NCI-H187 treated with DMSO at 0.1 percent for 48 hours (cell line): ENCODE results near the gene CAPN10.

Experiments
- DNase-seq: peaks from one replicate; lab custom pipeline; 2025; lab: John Stamatoyannopoulos, UW

The CAPN10 gene

GRCh38 chr2:240563951-240564560 lies 22.5 kb upstream of the CAPN10 start:
- no peak for DNase-seq

DNA sequence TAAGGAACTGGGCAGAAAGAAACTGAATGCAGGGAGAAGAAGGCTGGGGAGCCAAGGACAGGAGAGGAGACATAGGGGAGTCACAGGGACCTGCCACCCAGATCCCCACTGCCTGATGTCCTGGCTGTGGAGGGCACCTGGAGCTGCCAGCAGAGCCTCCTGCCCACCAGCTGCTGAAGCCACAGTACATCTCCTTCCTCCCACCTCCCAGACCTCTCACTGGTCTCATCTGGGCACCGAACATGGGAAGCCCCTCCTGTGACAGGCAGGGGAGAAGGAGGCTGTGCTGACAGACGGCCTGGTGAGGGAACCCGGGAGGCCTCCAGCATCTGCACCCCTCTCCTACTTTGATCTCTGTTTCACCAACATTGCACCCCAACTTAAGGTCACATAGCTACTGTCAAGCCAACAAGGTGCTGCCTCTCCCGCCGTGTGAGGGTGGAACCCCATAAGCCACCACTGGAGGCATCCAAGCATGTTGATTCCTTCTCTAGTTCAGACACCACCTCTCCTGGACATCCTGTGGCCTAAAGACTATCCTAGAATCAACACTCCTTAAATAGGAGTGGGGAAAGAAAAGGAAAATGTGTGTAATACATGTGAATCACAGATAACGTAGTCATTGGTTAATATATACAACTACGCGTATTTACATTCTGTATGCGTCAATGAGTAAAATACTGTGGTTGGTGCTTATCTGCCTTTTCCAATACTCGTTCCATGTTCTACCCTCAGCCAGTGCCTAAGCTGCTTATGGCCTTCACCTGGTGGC lies 21.8 kb upstream of the CAPN10 start:
- no peak for DNase-seq

DNA sequence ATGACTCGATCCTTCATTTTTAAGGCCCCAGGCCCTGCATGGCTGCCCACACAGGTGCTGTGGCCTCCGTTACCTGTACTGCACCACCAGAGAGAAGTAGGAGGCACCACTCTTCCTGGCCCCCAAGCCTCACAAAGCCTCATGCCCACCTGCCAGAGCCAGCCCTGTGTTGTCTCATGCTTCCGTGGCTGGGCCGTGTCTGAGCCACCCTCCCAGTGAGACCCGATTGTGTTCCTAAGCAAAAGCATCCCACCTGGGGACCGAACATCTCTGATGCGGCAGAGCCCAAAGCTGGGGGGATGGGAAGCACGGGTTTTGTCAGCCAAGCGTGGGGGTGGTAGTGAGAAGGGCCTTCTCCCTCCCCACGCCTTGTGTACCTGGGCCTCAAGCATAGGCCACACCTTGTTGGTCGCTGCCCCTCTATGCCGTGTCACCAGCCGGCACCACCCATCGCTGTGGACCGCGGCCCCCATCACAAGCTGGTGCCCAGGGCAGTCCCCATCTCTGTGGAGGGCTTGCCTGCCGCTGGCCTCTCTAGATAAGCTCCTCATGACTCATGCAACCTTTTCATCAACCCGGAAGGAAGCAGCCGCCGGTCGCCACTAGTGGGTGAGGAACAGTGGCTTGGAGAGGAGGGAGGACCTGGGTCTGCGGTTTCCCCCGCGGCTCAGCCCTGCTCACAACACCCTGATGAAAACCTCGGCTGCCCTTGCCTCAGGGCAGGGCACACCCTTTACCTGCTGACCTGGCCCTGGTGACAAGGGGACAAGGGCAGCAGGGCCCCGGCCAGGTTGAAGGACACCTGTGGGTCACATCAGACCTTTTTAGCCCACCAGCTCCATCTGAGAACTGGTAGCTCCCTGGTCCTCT lies 21.0 kb upstream of the CAPN10 start:
- no peak for DNase-seq

GRCh38 chr2:240566203-240567136 lies 20.1 kb upstream of the CAPN10 start:
- DNase-seq: no peak

DNA sequence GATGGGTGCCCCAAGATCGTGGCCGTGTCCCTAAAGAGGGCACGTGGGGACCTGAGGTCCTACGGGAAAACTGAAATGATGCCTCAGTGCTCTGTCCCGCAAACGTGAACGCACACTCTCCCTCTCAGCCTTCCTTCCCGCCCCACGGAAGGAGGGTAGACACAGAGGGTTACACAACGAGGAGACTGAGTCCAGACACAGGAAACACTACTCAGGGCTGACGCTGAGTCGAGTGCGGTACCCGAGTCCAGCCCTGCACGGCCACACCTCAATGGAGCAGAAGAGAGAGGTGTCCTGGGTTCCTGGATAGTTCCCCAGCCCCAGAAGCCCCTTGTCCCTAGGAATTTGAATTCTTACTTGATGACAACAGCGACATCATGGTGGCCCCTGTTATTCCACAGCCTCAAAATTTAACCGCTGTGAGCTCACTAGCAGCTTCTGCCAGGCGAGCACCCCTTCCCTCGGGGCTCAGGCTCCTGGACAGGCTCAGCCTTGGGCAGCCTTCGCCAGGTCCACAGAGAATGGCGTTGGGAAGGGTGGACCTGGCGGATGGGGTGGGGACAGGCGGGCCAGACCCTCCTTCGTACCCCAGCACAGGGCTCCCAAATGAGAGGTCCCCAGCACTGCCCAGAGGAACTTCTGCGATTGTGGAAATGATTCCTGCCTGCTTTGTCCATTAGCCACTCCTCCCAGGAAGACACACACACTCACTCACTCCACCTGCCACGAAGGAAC lies 19.2 kb upstream of the CAPN10 start:
- DNase-seq: no peak

GRCh38 chr2:240567872-240568677 lies 18.5 kb upstream of the CAPN10 start, which contains the start of gene RNPEPL1:
TSS of gene RNPEPL1 (plus strand) at chr2:240568484. CDS start at chr2:240568587, 103 bp downstream.
- DNase-seq: no peak

- no peak for DNase-seq
These were observed 17.6 kb upstream of the CAPN10 start for GRCh38 chr2:240568678-240569522.

- no peak for DNase-seq
These were observed 17.0 kb upstream of the CAPN10 start for GRCh38 chr2:240569523-240569997.

DNA sequence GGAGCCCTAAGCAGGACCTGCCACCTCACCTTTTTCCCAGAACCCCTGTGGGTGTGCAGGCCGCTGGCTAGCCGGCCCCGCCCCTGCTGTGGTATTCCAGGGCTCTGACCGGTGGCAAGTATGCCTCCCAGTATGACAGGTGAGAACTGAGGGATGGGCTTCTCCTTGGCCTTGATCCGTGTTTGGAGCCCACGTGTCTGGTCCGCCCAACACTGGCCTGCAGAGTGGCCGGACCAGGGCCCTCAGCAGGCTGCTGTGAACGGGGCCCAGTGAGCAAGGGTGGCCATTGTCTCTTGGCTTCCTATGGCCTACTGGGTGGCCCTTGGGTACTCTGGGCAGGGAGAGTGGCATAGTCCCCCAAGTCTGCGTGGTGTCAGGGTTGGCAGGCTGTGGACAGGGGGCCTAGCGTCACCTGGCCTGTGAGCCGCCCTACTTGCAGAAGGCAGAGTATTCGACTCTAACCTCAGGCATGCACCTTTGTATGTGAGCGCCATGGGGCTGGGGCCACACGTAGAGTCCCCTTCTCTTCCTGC lies 16.5 kb upstream of the CAPN10 start:
- no peak for DNase-seq

GRCh38 chr2:240570531-240571313 lies 15.8 kb upstream of the CAPN10 start:
- DNase-seq: no peak

DNA sequence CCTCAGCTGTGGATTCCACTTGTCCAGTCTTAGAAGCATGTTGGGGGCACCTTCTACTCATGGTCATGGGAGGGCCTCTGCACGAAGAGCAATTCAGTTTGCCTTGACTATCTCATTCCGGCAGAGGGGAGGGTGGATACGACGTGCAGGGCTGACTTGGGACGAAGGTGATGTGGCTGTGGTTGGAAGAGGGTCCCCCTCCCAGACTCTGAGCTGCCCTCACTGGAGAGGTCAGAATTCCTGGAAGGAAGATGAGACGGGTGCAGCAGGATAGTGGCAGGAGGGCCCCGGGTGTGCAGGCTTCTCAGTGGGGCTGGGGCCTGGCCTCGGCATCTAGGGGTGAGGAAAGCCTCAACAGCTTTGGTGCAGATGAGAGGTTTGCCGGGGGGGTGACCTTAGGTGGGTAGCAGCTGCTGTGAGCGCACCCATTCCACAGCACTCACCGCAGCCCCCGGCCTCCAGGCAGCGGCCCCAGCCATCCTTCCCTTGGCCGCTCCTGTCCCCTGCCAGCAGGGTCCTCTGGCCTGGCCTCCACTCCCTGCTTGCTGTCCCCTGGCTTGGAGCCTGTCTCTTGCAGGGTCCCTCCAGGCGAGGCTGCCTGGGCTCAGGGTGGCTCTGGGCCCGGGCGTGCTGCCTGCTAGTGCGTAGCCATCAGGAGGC lies 15.1 kb upstream of the CAPN10 start:
- DNase-seq: no peak

- DNase-seq: no peak
These were observed 14.1 kb upstream of the CAPN10 start for GRCh38 chr2:240572141-240573031.

- no peak for DNase-seq
These were observed 13.4 kb upstream of the CAPN10 start for GRCh38 chr2:240573071-240573515.

DNA sequence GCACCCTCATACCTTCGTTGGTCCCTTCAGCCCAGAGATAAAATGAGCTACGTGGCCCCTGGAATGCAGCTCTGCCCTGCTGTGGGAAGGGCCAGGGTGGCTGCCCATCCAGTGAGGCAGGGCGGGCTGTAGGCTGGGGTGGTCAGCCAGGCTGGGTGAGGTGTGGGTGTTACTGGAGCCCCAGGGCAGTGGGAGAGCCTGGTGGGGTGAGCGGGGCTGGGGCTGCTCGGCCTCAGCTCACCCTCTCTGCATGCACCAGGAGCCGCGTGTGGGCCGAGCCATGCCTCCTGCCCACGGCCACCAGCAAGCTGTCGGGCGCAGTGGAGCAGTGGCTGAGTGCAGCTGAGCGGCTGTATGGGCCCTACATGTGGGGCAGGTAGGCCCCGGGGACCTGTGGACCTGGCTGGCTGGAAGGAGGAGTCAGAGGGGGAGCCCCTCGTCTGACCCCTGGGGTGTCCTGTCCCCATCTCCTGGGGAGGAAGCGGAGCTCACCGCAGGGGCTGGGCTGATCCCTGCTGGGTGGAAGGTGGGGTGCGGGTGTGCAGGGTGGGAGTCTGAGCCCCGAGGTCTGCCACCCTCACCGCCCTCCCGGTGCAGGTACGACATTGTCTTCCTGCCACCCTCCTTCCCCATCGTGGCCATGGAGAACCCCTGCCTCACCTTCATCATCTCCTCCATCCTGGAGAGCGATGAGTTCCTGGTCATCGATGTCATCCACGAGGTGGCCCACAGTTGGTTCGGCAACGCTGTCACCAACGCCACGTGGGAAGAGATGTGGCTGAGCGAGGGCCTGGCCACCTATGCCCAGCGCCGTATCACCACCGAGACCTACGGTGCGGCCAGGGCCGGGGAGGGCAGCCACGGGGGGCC lies 12.8 kb upstream of the CAPN10 start:
- no peak for DNase-seq
